A549 treated with Mapracorat at 1 μM for 4 hours (cell line): Measurements from ENCODE around the gene GAB1. TPM values are rescaled to one million over a fixed set of nuclear protein-coding genes. Genes with fewer than 3 reads are reported as not detected.

ENCODE experiments used
- total RNA-seq: library from RNA; stranded (reverse); fragments of 200-300 nt; extraction: Qiagen RNA extraction; gene quantifications from 5 replicates; pipeline ENCODE4 v1.2.3, GENCODE V29; 2022

GAB1 gene
- total RNA-seq: 2.0 to 3.0 TPM (median 2.0 TPM) in 5 replicates

DNA sequence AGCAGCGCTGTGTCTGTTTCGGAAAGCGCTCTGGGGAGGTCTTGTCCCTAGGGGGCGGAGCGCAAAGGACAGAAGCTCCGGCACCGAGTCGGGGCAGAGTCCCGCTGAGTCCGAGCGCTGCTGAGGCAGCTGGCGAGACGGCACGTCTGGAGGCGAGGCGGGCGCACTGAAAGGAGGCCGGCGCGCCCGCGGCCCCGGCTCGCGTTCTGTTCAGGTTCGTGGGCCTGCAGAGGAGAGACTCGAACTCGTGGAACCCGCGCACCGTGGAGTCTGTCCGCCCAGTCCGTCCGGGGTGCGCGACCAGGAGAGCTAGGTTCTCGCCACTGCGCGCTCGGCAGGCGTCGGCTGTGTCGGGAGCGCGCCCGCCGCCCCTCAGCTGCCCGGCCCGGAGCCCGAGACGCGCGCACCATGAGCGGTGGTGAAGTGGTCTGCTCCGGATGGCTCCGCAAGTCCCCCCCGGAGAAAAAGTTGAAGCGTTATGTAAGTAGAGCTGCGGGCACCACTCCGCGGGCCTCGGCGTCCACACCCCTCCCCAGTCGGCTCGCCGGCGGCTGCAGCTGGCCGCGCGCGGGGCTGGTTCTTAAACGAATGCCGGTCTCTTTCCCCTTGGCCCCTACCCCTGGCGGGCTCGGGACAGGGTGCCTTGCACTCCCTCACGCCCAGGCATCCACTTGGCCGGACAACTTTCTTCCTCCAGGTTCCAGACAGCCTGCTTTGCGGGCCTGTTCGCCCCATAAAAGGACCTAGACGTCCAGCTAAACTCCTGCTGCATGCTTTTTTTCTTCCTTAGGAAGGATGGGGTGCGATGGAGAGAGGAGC, at the start of gene GAB1:
Gene GAB1, plus strand, starts transcription at position 96 of the 819 bp plus-strand sequence. Its CDS starts 313 bp downstream, at position 409.

DNA sequence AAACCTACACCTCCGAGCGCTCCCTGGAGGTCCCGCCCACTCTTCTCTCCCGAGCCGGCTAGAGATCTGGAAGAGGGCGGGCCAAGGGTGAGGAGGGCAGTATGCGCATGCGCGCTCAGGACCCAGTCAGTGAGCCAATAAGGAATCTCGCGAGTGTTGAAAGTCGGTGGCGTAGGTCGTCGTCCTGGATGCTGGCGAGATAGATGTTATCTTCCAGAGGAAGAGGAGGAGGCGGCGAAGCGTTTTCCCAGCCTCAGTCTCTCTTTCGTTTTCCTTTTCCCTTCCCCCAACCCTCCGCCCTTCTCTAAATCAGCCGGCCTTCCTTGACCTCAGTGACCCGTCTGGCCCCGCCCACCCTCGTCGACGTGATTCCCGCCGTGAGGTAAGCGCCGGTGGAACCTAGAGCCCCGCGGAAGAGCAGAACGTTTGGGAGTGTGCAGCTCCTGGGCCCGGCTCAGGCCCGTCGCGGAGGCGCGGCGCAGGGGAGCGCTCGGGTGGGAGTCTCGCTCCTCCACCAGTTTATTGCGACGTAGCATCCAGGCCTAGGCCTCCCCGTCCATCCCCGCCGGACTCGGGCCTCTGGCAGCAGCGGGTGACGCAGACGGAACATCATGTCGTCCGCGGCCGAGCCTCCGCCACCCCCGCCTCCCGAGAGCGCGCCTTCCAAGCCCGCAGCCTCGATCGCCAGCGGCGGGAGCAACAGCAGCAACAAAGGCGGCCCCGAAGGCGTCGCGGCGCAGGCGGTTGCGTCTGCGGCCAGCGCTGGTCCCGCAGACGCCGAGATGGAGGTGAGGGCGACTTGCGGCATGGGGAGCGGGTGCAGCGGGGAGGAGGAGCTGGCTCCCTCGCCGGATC, 176.9 kb downstream of the GAB1 start, which contains the start of gene SMARCA5:
Gene SMARCA5, plus strand, starts transcription at position 389 of the 855 bp plus-strand sequence. Its CDS starts 223 bp downstream, at position 612.

Other genes with a start within 250 kb of the GAB1 start
- gene USP38, start 152.0 kb upstream of the GAB1 start, total RNA-seq: 7.0 to 9.1 TPM (median 8.2 TPM) in 5 replicates
- 16.8 to 22.5 TPM (median 19.7 TPM) in 5 replicates for gene SMARCA5, start 176.8 kb downstream of the GAB1 start, total RNA-seq